Osteoblast (primary cell): Measurements from ENCODE around the gene TAGLN2. TPM values are rescaled to one million over a fixed set of nuclear protein-coding genes. Genes with fewer than 3 reads are reported as not detected.

Source experiments
- DNase-seq: peaks from one replicate; pipeline ENCODE4 v3.0.0; 2011; ENCODE audit warnings: low spot score, mixed read lengths; ENCODE audit not compliant: insufficient read length; ENCODE audit errors: missing footprints
- H2AFZ ChIP-seq: 2 replicates; pipeline ENCODE4 v1.6.0; 2011; ENCODE audit warnings: mild to moderate bottlenecking, low read length
- H3K27ac ChIP-seq: 2 replicates; pipeline ENCODE4 v1.5.1; 2011; ENCODE audit warnings: mild to moderate bottlenecking, low read depth, low read length, moderate library complexity
- H3K27me3 ChIP-seq: 2 replicates; pipeline ENCODE4 v1.6.0; 2012; ENCODE audit warnings: mild to moderate bottlenecking, control low read depth, inconsistent platforms, low read length, moderate library complexity; ENCODE audit not compliant: insufficient read depth
- H3K36me3 ChIP-seq: 2 replicates; pipeline ENCODE4 v1.5.1; 2011; ENCODE audit warnings: mild to moderate bottlenecking, low read length, control low read depth, moderate library complexity; ENCODE audit not compliant: insufficient read depth
- H3K4me1 ChIP-seq: 2 replicates; pipeline ENCODE4 v1.5.1; 2011; ENCODE audit warnings: mild to moderate bottlenecking, low read length, control low read depth, moderate library complexity; ENCODE audit not compliant: insufficient read depth
- H3K4me2 ChIP-seq: 2 replicates; pipeline ENCODE4 v1.6.0; 2011; ENCODE audit warnings: mild to moderate bottlenecking, low read length; ENCODE audit not compliant: insufficient read depth
- H3K4me3 ChIP-seq: fragments of 200-600 bp; sonication (generic); 3 replicates; pipeline ENCODE4 v1.5.1; 2012; ENCODE audit warnings: mild to moderate bottlenecking, low read length, inconsistent platforms; ENCODE audit not compliant: insufficient read depth
- H3K79me2 ChIP-seq: 2 replicates; pipeline ENCODE4 v1.6.0; 2012; ENCODE audit warnings: mild to moderate bottlenecking, low read length, control low read depth, inconsistent platforms; ENCODE audit not compliant: insufficient read depth
- H3K9me3 ChIP-seq: 2 replicates; pipeline ENCODE4 v1.5.1; 2011; ENCODE audit warnings: low read depth, low read length, control low read depth
- H4K20me1 ChIP-seq: 2 replicates; pipeline ENCODE4 v1.6.0; 2012; ENCODE audit warnings: mild to moderate bottlenecking, low read length, control low read depth; ENCODE audit not compliant: insufficient read depth
- CTCF ChIP-seq: IDR thresholded peaks from 2 replicates; pipeline ENCODE4 v1.5.1; 2011; ENCODE audit warnings: mild to moderate bottlenecking, low read depth, low read length, moderate library complexity; ENCODE audit errors: extremely low read depth
- total RNA-seq: library from RNA; depleted of rRNA; stranded (reverse); fragments of >200 nt; gene quantifications from 2 replicates; pipeline ENCODE4 v1.2.3, GENCODE V29; 2012

The TAGLN2 gene
- total RNA-seq, 1 donor = 159 TPM

GRCh38 chr1:159945483-159946241 lies 20.4 kb upstream of the TAGLN2 start, which contains the start of gene IGSF9:
TSS of gene IGSF9 (minus strand) at chr1:159945613. CDS start at chr1:159943454, 2,159 bp downstream.
- peaks cover 21% of the 10 kb centered on the region for H3K27me3 ChIP-seq
- H2AFZ ChIP-seq = peak within 1 kb of the TSS; percentile 47

GRCh38 chr1:159944623-159945455 lies 19.5 kb upstream of the TAGLN2 start:
- no peak for TF ChIP-seq CTCF
- peak overlapping the region; percentile 67 for H3K4me3 ChIP-seq

More at GRCh38 chr1:159945483-159946241, 20.4 kb upstream of the TAGLN2 start, which contains the start of gene IGSF9:
- TF ChIP-seq CTCF = peak; percentile 32
- Histone ChIP-seq H3K9me3 (no peaks in the 10 kb centered on the region), H3K27ac (no peak within 1 kb of the TSS), H3K36me3 (no peaks in the 10 kb centered on the region), H3K4me1 (peaks cover 6% of the 10 kb centered on the region), H3K79me2 (no peaks in the 10 kb centered on the region), H4K20me1 (no peaks in the 10 kb centered on the region), H3K4me3 (peak within 1 kb of the TSS; percentile 67), H3K4me2 (peak within 1 kb of the TSS; percentile 81)
- peak; percentile 95 for DNase-seq

GRCh38 chr1:159943908-159944622 lies 18.8 kb upstream of the TAGLN2 start:
- no peaks in the 10 kb centered on the region for H3K9me3 ChIP-seq
- H3K27ac ChIP-seq = no peak overlapping the region
- DNase-seq = peak; percentile 76
- peaks cover 21% of the 10 kb centered on the region for H3K27me3 ChIP-seq
- no peak overlapping the region for H2AFZ ChIP-seq
- no peaks in the 10 kb centered on the region for H3K79me2 ChIP-seq
- no peak overlapping the region for H3K4me3 ChIP-seq
- H4K20me1 ChIP-seq = no peaks in the 10 kb centered on the region
- no peak for TF ChIP-seq CTCF
- peaks cover 6% of the 10 kb centered on the region for H3K4me1 ChIP-seq
- no peaks in the 10 kb centered on the region for H3K36me3 ChIP-seq
- H3K4me2 ChIP-seq = no peak overlapping the region

More at GRCh38 chr1:159944623-159945455, 19.5 kb upstream of the TAGLN2 start:
- Histone ChIP-seq H3K36me3 (no peaks in the 10 kb centered on the region), H3K27ac (no peak overlapping the region), H4K20me1 (no peaks in the 10 kb centered on the region), H3K27me3 (peaks cover 21% of the 10 kb centered on the region), H3K79me2 (no peaks in the 10 kb centered on the region), H2AFZ (peak overlapping the region; percentile 47), H3K9me3 (no peaks in the 10 kb centered on the region), H3K4me1 (peaks cover 6% of the 10 kb centered on the region), H3K4me2 (peak overlapping the region; percentile 81)
- DNase-seq = peak; percentile 65
